ENCODE data around the gene MTA1. TPM values are rescaled to one million over a fixed set of nuclear protein-coding genes. Genes with fewer than 3 reads are reported as not detected.
A peak's percentile ranks its signal among the peaks of the same experiment; 100 is the strongest.

MTA1 gene
- total RNA-seq, 6 donors from 2014 or later = 64.8 to 315 (median 94.9) TPM

GRCh38 chr14:105460116-105460515, 40.5 kb downstream of the MTA1 start:
- Histone ChIP-seq H3K4me3 (no peak overlapping the region), H3K27me3 (no peaks in the 10 kb centered on the region), H3K36me3 (peaks cover 7 to 88% (median 63%) of the 10 kb centered on the region in 4 donors), H3K4me1 (peaks cover 0 to 2% (median under 1%) of the 10 kb centered on the region in 4 donors), H3K9me3 (no peaks in the 10 kb centered on the region), H3K27ac (no peak overlapping the region)
- DNase-seq (peak in 1 of 2 donors; percentile 80), ATAC-seq (ENCODE audit: low FRiP score in 2 of 2) (no peak)
- 93 to 97% methylated on average over 2 to 14 of the region's 17 CpGs for WGBS, 2 donors
- no peak for TF ChIP-seq CTCF (IDR thresholded peaks at IDR 0.05)
- no peak for TF ChIP-seq EP300 (IDR thresholded peaks at IDR 0.05)
- TF ChIP-seq POLR2AphosphoS5 (IDR thresholded peaks at IDR 0.05) = no peak
- no peak for TF ChIP-seq POLR2A (IDR thresholded peaks at IDR 0.05)

- H3K9me3 ChIP-seq = no peaks in the 10 kb centered on the region
- H3K4me3 ChIP-seq = no peak overlapping the region
- 95 to 96% methylated on average over 12 to 17 of the region's 17 CpGs for WGBS, 2 donors
- no peaks in the 10 kb centered on the region for H3K27me3 ChIP-seq
- ATAC-seq (ENCODE audit: low FRiP score in 2 of 2) (no peak), DNase-seq (peak in 1 of 2 donors; percentile 74)
- H3K36me3 ChIP-seq = peaks cover 7 to 88% (median 64%) of the 10 kb centered on the region in 4 donors
- TF ChIP-seq POLR2AphosphoS5 (IDR thresholded peaks at IDR 0.05) (no peak), EP300 (IDR thresholded peaks at IDR 0.05) (no peak), CTCF (IDR thresholded peaks at IDR 0.05) (no peak), POLR2A (IDR thresholded peaks at IDR 0.05) (no peak)
- no peak overlapping the region for H3K27ac ChIP-seq
- peaks cover 2 to 7% (median 5%) of the 10 kb centered on the region in 4 donors for H3K4me1 ChIP-seq
These were observed 41.0 kb downstream of the MTA1 start for GRCh38 chr14:105460616-105461015.

GRCh38 chr14:105461903-105462302, 42.3 kb downstream of the MTA1 start:
- H3K4me3 ChIP-seq = no peak overlapping the region
- H3K36me3 ChIP-seq = peaks cover 12 to 87% (median 66%) of the 10 kb centered on the region in 4 donors
- no peak overlapping the region for H3K27ac ChIP-seq
- H3K27me3 ChIP-seq = no peaks in the 10 kb centered on the region
- no peaks in the 10 kb centered on the region for H3K9me3 ChIP-seq
- H3K4me1 ChIP-seq = peaks cover 6 to 8% (median 7%) of the 10 kb centered on the region in 4 donors
- ATAC-seq (ENCODE audit: low FRiP score in 2 of 2) (no peak), DNase-seq (no peak)
- no peak for TF ChIP-seq EP300 (IDR thresholded peaks at IDR 0.05)
- TF ChIP-seq CTCF (IDR thresholded peaks at IDR 0.05) = no peak
- no peak for TF ChIP-seq POLR2A (IDR thresholded peaks at IDR 0.05)
- no peak for TF ChIP-seq POLR2AphosphoS5 (IDR thresholded peaks at IDR 0.05)
- 92 to 95% methylated on average over 10 to 18 of the region's 18 CpGs for WGBS, 2 donors

GRCh38 chr14:105464501-105464900, 44.9 kb downstream of the MTA1 start:
- 89 to 93% methylated on average over 9 to 33 of the region's 33 CpGs for WGBS, 2 donors
- ATAC-seq (ENCODE audit: low FRiP score in 2 of 2) (no peak), DNase-seq (no peak)
- Histone ChIP-seq H3K4me3 (no peak overlapping the region), H3K27me3 (no peaks in the 10 kb centered on the region), H3K27ac (no peak overlapping the region), H3K9me3 (no peaks in the 10 kb centered on the region), H3K36me3 (peaks cover 13 to 87% (median 69%) of the 10 kb centered on the region in 4 donors), H3K4me1 (peaks cover 7 to 19% (median 14%) of the 10 kb centered on the region in 4 donors)
- TF ChIP-seq POLR2AphosphoS5 (IDR thresholded peaks at IDR 0.05) = no peak
- TF ChIP-seq EP300 (IDR thresholded peaks at IDR 0.05) = no peak
- TF ChIP-seq POLR2A (IDR thresholded peaks at IDR 0.05) = no peak
- no peak for TF ChIP-seq CTCF (IDR thresholded peaks at IDR 0.05)

Measured in upper lobe of left lung (tissue), 6 donors.